SU-DHL-6 (cell line): ENCODE data around the gene ARNT2.

Experiments used
- CTCF ChIP-seq: fragments of 200-600 bp; sonication (generic); IDR thresholded peaks from one replicate; pipeline ENCODE4 v1.5.1; 2017; ENCODE audit warnings: antibody characterized with exemption, mild to moderate bottlenecking, low read length, moderate library complexity; ENCODE audit not compliant: insufficient read depth, poor library complexity, severe bottlenecking
- EZH2phosphoT487 ChIP-seq: fragments of 200-600 bp; sonication (generic), shearing (Covaris generic); conservative IDR thresholded peaks from 2 replicates; pipeline ENCODE4 v1.6.1; 2018; ENCODE audit warnings: mild to moderate bottlenecking, antibody characterized with exemption, low read length, moderate library complexity, mixed read lengths

DNA sequence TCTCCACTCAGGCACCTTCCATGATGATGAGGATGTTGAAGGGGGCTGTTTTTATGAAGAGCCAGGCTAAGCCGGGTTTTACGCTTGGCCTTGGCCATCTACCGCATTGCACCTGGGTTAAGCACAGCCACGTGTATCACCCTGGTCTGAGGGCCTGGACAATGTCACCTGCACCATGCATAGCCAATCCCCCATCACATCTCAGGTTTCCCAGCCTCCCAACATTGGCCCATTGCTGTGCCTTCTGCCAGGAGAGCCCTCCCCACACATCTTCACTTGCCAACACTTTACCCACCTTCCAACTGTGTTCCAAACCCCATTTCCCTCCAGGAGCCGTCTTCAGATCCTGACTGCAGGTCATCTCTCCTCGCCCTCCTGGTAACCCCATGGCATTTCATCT is 155.6 kb downstream of the ARNT2 start:
- no peak for TF ChIP-seq CTCF
- TF ChIP-seq EZH2phosphoT487: no peak
